Sigmoid colon (tissue), 7 donors: ENCODE measurements around the gene ATP1A3. TPM values are rescaled to one million over a fixed set of nuclear protein-coding genes. Genes with fewer than 3 reads are reported as not detected.

Source experiments
- DNase-seq: peaks from one replicate; pipeline ENCODE4 v3.0.0-alpha.2; 2019
- H3K27ac ChIP-seq, 4 donors: fragments of 200-600 bp; sonication (generic); one replicate each; pipeline ENCODE4 v1.5.1; 2016 to 2019; ENCODE audit warnings: mild to moderate bottlenecking in 1 of 4
- H3K27me3 ChIP-seq, 3 donors: fragments of 200-600 bp; sonication (generic); one replicate each; pipeline ENCODE4 v1.5.1; 2019; ENCODE audit warnings: mild to moderate bottlenecking in 1 of 3
- H3K36me3 ChIP-seq, 4 donors: fragments of 200-600 bp; sonication (generic); one replicate each; pipeline ENCODE4 v1.5.1; 2016 to 2019
- H3K4me1 ChIP-seq, 4 donors: fragments of 200-600 bp; sonication (generic); one replicate each; pipeline ENCODE4 v1.5.1; 2017 to 2019
- H3K4me3 ChIP-seq, 4 donors: fragments of 200-600 bp; sonication (generic); one replicate each; pipeline ENCODE4 v1.5.1; 2017 to 2019; ENCODE audit warnings: mild to moderate bottlenecking in 2 of 4, moderate library complexity in 1 of 4
- H3K9me3 ChIP-seq, 4 donors: fragments of 200-600 bp in 3 of 4; sonication (generic) in 3 of 4; one replicate each; pipeline versions ENCODE4 v1.5.1 to v1.6.1; 2013 to 2019
- CTCF ChIP-seq, 4 experiments: fragments of 450-650 bp in 3 of 4; fragments of 200-600 bp in 1 of 4; IDR thresholded peaks; one replicate each; pipeline ENCODE4 v1.5.1; 2016 to 2019; ENCODE audit warnings: antibody characterized with exemption in 4 of 4, mild to moderate bottlenecking in 3 of 4, moderate library complexity in 2 of 4
- EP300 ChIP-seq, 4 donors: sonication (generic); formaldehyde crosslinking; IDR thresholded peaks; one replicate each; pipeline ENCODE4 v1.6.1; 2017; ENCODE audit warnings: antibody characterized with exemption in 4 of 4
- POLR2A ChIP-seq, 2 donors: fragments of 450-650 bp; IDR thresholded peaks; one replicate each; pipeline ENCODE4 v1.6.1; 2016; ENCODE audit warnings: antibody characterized with exemption in 2 of 2, mild to moderate bottlenecking in 2 of 2, moderate library complexity in 2 of 2
- POLR2AphosphoS5 ChIP-seq, 4 donors: sonication (generic); formaldehyde crosslinking; IDR thresholded peaks; one replicate each; pipeline ENCODE4 v1.6.1; 2017; ENCODE audit warnings: antibody characterized with exemption in 4 of 4
- WGBS, 2 donors: extraction: QIAGEN DNeasy Blood & Tissue Kit; methylation state at CpG; one replicate each; pipeline ENCODE4 v1.1.7; 2013; 5-methylcytosine and 5-hydroxymethylcytosine counted together
- intact Hi-C: fragments of 100-400 bp; cut with DNase I; formaldehyde crosslinking; loops from one replicate; pipeline ENCODE4 v1.15.1; 2023
- polyA plus RNA-seq, 3 donors: library from polyadenylated mRNA; stranded (reverse); fragments of 200-250 nt; gene quantifications; one replicate each; pipeline ENCODE4 v1.2.3, GENCODE V29; 2013
- total RNA-seq, 4 donors: library from RNA; depleted of rRNA; stranded (reverse); fragments of >200 nt; gene quantifications; one replicate each; pipeline ENCODE4 v1.1.0, GENCODE V29; 2016
- donor health status: healthy with polysubstance abuse.
- donor health status: Bipolar disorder and iron deficiency.
- donor health status: healthy.

Gene ATP1A3
- total and polyA plus RNA-seq, 7 donors, result 0.46 to 4.3 (median 3.0) TPM; not detected in 1

- no peak for DNase-seq
- no peaks in the 10 kb centered on the region for H3K36me3 ChIP-seq
- H3K4me1 ChIP-seq, result peaks cover 0 to 23% (median 22%) of the 10 kb centered on the region in 4 donors
- no peak overlapping the region for H3K27ac ChIP-seq
- H3K4me3 ChIP-seq, result peak overlapping the region in 3 of 4 donors; percentile 20 to 41 (median 41)
- H3K27me3 ChIP-seq, result peaks cover 73 to 100% (median 92%) of the 10 kb centered on the region in 3 donors
- intact Hi-C loops, result no loop called here
- 2 to 4% methylated on average over 29 of the region's 29 CpGs for WGBS, 2 donors
- H3K9me3 ChIP-seq, result no peaks in the 10 kb centered on the region
- no peak for TF ChIP-seq EP300 (IDR thresholded peaks at IDR 0.05)
- TF ChIP-seq POLR2A (IDR thresholded peaks at IDR 0.05), result no peak
- no peak for TF ChIP-seq POLR2AphosphoS5 (IDR thresholded peaks at IDR 0.05)
- TF ChIP-seq CTCF (IDR thresholded peaks at IDR 0.05), result no peak
Observed at GRCh38 chr19:41928754-41929535, 65.1 kb downstream of the ATP1A3 start.

DNA sequence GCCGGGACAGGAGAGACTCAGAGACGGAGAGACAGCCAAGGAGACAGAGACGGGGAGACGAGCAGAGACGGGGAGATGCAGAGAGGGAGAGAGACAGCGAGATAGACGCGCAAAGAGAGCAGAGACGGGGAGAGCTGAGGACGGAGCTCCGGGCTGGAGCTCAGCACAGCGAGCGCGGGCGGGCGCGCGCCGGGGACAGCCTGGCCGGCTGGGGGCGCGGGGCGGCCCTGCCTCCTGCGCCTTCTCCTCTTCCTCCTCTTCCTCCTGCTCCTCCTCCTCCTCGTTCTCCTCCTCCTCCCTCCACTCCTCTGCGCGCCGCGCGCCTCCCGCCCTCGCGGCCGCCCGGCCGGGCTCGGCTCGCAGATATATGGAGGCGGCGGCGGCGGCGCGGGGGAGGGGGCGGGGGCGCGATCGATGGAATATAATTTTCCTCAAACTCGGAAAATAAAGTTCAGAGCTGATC, 65.8 kb downstream of the ATP1A3 start, which contains the start of gene ERFL:
Gene ERFL (minus strand): TSS at position 229 of the 463 bp plus-strand sequence. CDS start 15,530 bp downstream, outside the sequence.
- no peak for DNase-seq
- Histone ChIP-seq H3K4me3 (peak within 1 kb of the TSS in 3 of 4 donors; percentile 20 to 41 (median 41)), H3K9me3 (no peaks in the 10 kb centered on the region), H3K27ac (no peak within 1 kb of the TSS), H3K36me3 (no peaks in the 10 kb centered on the region), H3K27me3 (peaks cover 75 to 98% (median 98%) of the 10 kb centered on the region in 3 donors), H3K4me1 (peaks cover 0 to 23% (median 22%) of the 10 kb centered on the region in 4 donors)
- intact Hi-C loops, result no loop called here
- TF ChIP-seq EP300 (IDR thresholded peaks at IDR 0.05), result no peak
- TF ChIP-seq POLR2AphosphoS5 (IDR thresholded peaks at IDR 0.05), result no peak
- TF ChIP-seq POLR2A (IDR thresholded peaks at IDR 0.05), result no peak
- TF ChIP-seq CTCF (IDR thresholded peaks at IDR 0.05), result no peak
- 1% methylated on average over 49 of the region's 49 CpGs for WGBS, 2 donors

GRCh38 chr19:41927497-41928192, 66.4 kb downstream of the ATP1A3 start:
- intact Hi-C loops, result no loop called here
- Histone ChIP-seq H3K36me3 (no peaks in the 10 kb centered on the region), H3K27me3 (peaks cover 77 to 99% (median 98%) of the 10 kb centered on the region in 3 donors), H3K4me3 (peak overlapping the region in 3 of 4 donors; percentile 20 to 41 (median 41)), H3K9me3 (no peaks in the 10 kb centered on the region), H3K4me1 (peaks cover 0 to 21% (median 18%) of the 10 kb centered on the region in 4 donors), H3K27ac (no peak overlapping the region)
- 8 to 9% methylated on average over 43 of the region's 43 CpGs for WGBS, 2 donors
- no peak for DNase-seq
- TF ChIP-seq CTCF (IDR thresholded peaks at IDR 0.05), result no peak
- TF ChIP-seq POLR2AphosphoS5 (IDR thresholded peaks at IDR 0.05), result no peak
- TF ChIP-seq POLR2A (IDR thresholded peaks at IDR 0.05), result no peak
- TF ChIP-seq EP300 (IDR thresholded peaks at IDR 0.05), result no peak

DNA sequence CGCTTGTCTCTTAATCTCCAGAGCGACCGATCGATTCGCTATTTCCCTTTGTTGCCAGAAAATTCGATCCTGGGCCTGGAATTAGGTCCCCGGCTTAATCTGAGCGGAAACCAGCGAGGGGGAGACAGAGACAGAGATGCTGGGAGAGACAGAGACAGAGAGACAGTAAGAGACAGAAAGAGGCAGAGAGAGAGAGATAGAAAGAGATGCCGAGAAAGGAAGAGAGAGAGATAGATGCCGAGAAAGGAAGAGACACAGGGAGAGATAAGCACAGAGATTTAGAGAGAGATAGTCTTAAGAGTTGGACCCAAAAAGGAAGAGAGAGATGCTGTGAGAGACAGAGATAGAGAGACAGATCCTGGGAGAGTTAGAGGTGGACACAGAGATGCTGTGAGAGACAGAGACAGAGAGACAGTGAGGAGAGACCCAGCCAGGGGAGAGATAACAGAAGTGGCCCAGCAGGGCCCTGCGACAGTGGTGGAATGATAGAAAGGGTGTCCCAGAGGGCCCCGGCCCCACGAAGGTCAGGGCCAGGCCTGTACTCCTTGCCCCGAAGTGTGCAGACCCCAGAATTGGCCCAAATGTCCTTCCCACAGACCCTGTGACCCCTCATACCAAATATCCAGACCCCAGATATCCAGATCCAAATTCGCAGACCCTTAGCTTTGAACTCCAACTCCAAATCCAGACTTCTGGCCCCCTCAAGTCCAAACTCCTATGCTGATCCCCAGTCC, 67.1 kb downstream of the ATP1A3 start:
- Histone ChIP-seq H3K27me3 (peaks cover 82 to 99% (median 98%) of the 10 kb centered on the region in 3 donors), H3K9me3 (no peaks in the 10 kb centered on the region), H3K4me3 (no peak overlapping the region), H3K27ac (no peak overlapping the region), H3K36me3 (no peaks in the 10 kb centered on the region), H3K4me1 (peaks cover 0 to 21% (median 18%) of the 10 kb centered on the region in 4 donors)
- 69 to 84% methylated on average over 16 of the region's 16 CpGs for WGBS, 2 donors
- no peak for TF ChIP-seq POLR2AphosphoS5 (IDR thresholded peaks at IDR 0.05)
- TF ChIP-seq POLR2A (IDR thresholded peaks at IDR 0.05), result no peak
- TF ChIP-seq EP300 (IDR thresholded peaks at IDR 0.05), result no peak
- no peak for TF ChIP-seq CTCF (IDR thresholded peaks at IDR 0.05)
- no peak for DNase-seq
- intact Hi-C loops, result no loop called here
